SW480 (cell line): ENCODE data around the gene NTF4.
"Not testable (repeated sequence)": the region's sequence is repeated elsewhere in the genome, so short reads cannot be mapped to it uniquely, and the experiment has no call there.

Source experiments
- DNase-seq: peaks from one replicate; pipeline ENCODE4 v3.0.0-alpha.2; 2016; ENCODE audit warnings: low spot score

The NTF4 gene

GRCh38 chr19:49020931-49021895 lies 43.4 kb downstream of the NTF4 start:
- peak; percentile 74 for DNase-seq

GRCh38 chr19:49020342-49020741 lies 44.3 kb downstream of the NTF4 start:
- DNase-seq, result peak; percentile 47

- peak; percentile 79 for DNase-seq
These were observed 45.2 kb downstream of the NTF4 start for GRCh38 chr19:49019242-49019932.

GRCh38 chr19:49018388-49019241 lies 46.0 kb downstream of the NTF4 start:
- DNase-seq, result not testable (repeated sequence)

- peak; percentile 83 for DNase-seq
These were observed 46.8 kb downstream of the NTF4 start for GRCh38 chr19:49017666-49018351.

GRCh38 chr19:49017041-49017665 lies 47.5 kb downstream of the NTF4 start, which contains the start of gene LHB:
TSS of gene LHB (minus strand) at chr19:49017091. CDS start at chr19:49017081, 10 bp downstream.
- no peak for DNase-seq

- DNase-seq, result no peak
These were observed 48.4 kb downstream of the NTF4 start for GRCh38 chr19:49016067-49016839.

GRCh38 chr19:49014870-49015255 lies 49.8 kb downstream of the NTF4 start:
- no peak for DNase-seq

- no peak for DNase-seq
These were observed 50.3 kb downstream of the NTF4 start for GRCh38 chr19:49014123-49014869.

- DNase-seq, result no peak
These were observed 53.4 kb downstream of the NTF4 start for GRCh38 chr19:49011194-49011593.
